ENCODE results near the gene SLC25A36. TPM values are rescaled to one million over a fixed set of nuclear protein-coding genes. Genes with fewer than 3 reads are reported as not detected.
A peak's percentile ranks its signal among the peaks of the same experiment; 100 is the strongest.

SLC25A36 gene
- total RNA-seq, 2 donors from 2014 or later = 82.6 to 101 TPM

DNA sequence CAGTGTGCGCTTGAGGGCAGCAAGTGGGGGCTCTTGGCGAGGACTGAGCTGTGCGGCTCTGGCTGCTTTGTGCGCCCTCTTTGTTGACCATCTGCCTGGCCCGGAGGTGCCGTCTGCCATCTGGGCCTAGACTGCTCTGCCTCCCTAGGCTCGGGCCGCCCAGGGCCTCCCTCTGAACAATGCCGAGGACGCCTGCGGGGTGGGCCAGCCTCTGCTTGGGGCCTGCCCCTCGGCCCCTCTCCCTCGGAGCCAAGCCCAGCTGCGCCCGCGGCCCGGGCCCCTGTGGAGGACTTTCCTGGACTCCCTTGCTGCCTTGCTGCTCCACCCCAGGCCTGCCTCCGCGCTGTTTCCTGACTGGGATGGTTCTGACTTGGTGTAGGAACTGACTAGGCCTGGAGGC, 77.6 kb downstream of the SLC25A36 start:
- no peaks in the 10 kb centered on the region for H3K36me3 Mint-ChIP-seq (ENCODE audit: low read depth)
- H3K9ac ChIP-seq (ENCODE audit: extremely low read depth, low read length, poor library complexity, severe bottlenecking) = no peak overlapping the region
- H3K4me3 ChIP-seq (ENCODE audit: low read length) = no peak overlapping the region
- no peak overlapping the region for H3K4me3 Mint-ChIP-seq
- H3K9me3 ChIP-seq (ENCODE audit: control insufficient read depth, low read length) = no peaks in the 10 kb centered on the region
- no peaks in the 10 kb centered on the region for H3K27me3 Mint-ChIP-seq (ENCODE audit: insufficient read depth)
- H3K27ac ChIP-seq (ENCODE audit: low read depth, low read length) = peak overlapping the region; percentile 41
- H3K9me3 Mint-ChIP-seq = no peaks in the 10 kb centered on the region
- H3K4me1 Mint-ChIP-seq = no peaks in the 10 kb centered on the region
- H3K27ac Mint-ChIP-seq = no peak overlapping the region
- no peaks in the 10 kb centered on the region for H3K4me1 ChIP-seq (ENCODE audit: control insufficient read depth, insufficient read depth, low read length)
- H3K27me3 ChIP-seq (ENCODE audit: control insufficient read depth, insufficient read depth, low read length, poor library complexity, severe bottlenecking) = no peaks in the 10 kb centered on the region
- TF ChIP-seq, protein P1, sequence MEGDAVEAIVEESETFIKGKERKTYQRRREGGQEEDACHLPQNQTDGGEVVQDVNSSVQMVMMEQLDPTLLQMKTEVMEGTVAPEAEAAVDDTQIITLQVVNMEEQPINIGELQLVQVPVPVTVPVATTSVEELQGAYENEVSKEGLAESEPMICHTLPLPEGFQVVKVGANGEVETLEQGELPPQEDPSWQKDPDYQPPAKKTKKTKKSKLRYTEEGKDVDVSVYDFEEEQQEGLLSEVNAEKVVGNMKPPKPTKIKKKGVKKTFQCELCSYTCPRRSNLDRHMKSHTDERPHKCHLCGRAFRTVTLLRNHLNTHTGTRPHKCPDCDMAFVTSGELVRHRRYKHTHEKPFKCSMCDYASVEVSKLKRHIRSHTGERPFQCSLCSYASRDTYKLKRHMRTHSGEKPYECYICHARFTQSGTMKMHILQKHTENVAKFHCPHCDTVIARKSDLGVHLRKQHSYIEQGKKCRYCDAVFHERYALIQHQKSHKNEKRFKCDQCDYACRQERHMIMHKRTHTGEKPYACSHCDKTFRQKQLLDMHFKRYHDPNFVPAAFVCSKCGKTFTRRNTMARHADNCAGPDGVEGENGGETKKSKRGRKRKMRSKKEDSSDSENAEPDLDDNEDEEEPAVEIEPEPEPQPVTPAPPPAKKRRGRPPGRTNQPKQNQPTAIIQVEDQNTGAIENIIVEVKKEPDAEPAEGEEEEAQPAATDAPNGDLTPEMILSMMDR (conservative IDR thresholded peaks at IDR 0.05) = no peak
- 89 to 90% methylated on average over 5 to 19 of the region's 19 CpGs for WGBS, 2 experiments (ENCODE audit: insufficient coverage in 1 of 2, insufficient read length in 1 of 2)
- H3K36me3 ChIP-seq (ENCODE audit: control insufficient read depth, insufficient read depth, low read length) = no peaks in the 10 kb centered on the region
- no peak for DNase-seq

DNA sequence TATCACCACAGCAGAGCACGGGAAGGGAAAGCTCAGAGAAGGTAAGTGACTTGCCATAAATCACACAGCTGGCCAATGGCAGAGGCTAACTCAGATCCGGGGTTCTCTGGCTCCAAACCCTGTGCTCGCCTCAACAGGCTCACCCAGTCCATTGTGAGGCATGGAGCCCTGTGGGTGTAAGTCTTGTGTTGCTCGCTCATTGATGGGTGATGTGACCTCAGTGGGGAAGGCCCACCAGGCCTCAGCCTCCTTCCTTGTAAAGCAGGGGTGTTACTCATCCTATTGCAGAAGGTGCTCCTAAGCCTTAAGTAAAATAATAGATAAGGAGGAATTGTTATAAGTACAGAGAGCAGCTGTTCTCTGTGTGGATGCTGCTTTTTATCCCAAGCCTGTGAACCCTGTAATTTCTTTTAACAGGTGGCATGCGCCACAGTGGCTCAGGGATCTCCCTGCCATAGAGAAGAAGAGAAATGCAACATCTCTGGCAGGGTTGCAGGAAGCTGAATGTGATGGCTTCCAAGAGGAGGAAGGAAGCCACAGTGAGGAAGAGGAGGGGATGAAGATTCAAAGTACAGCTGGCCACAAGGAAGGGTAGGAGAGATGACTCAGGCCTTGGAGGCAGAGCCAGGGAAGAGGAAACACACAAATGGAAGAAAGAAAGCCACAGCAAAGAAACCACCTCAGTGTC, 78.7 kb downstream of the SLC25A36 start:
- H3K27me3 ChIP-seq (ENCODE audit: control insufficient read depth, insufficient read depth, low read length, poor library complexity, severe bottlenecking) = no peaks in the 10 kb centered on the region
- H3K4me3 Mint-ChIP-seq = no peak overlapping the region

DNA sequence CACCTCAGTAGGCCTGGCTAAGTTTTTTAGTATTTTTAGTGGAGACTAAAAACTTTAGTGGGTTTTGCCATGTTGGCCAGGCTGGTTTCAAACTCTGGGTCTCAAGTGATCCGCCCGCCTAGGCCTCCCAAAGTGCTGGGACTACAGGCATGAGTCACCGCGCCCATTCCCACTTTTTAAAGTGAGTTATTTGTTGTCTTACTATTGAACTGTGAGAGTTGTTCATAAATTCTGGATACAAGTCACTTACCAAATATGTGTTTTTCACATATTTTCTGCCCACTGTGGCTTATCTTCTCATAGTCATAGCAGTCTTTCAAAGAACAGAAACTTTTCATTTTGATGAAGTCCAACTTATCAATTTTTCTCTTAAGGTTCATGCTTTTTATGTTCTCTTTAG, 79.6 kb downstream of the SLC25A36 start:
- no peaks in the 10 kb centered on the region for H3K9me3 ChIP-seq (ENCODE audit: control insufficient read depth, low read length)
- Mint-ChIP-seq H3K27ac (no peak overlapping the region), H3K4me3 (no peak overlapping the region), H3K36me3 (ENCODE audit: low read depth) (no peaks in the 10 kb centered on the region), H3K27me3 (ENCODE audit: insufficient read depth) (no peaks in the 10 kb centered on the region), H3K4me1 (no peaks in the 10 kb centered on the region), H3K9me3 (no peaks in the 10 kb centered on the region)
- no peaks in the 10 kb centered on the region for H3K27me3 ChIP-seq (ENCODE audit: control insufficient read depth, insufficient read depth, low read length, poor library complexity, severe bottlenecking)
- H3K9ac ChIP-seq (ENCODE audit: extremely low read depth, low read length, poor library complexity, severe bottlenecking) = no peak overlapping the region
- no peaks in the 10 kb centered on the region for H3K36me3 ChIP-seq (ENCODE audit: control insufficient read depth, insufficient read depth, low read length)
- DNase-seq = no peak
- WGBS, 2 experiments (ENCODE audit: insufficient coverage in 1 of 2, insufficient read length in 1 of 2) = 98% methylated on average over 4 of the region's 4 CpGs; no CpG with 5 or more reads in 1 of the 2 experiments
- H3K4me3 ChIP-seq (ENCODE audit: low read length) = no peak overlapping the region
- TF ChIP-seq, protein P1 (conservative IDR thresholded peaks at IDR 0.05) = no peak
- H3K27ac ChIP-seq (ENCODE audit: low read depth, low read length) = no peak overlapping the region
- H3K4me1 ChIP-seq (ENCODE audit: control insufficient read depth, insufficient read depth, low read length) = no peaks in the 10 kb centered on the region

More for the DNA sequence above, 78.7 kb downstream of the SLC25A36 start:
- no peak overlapping the region for H3K9ac ChIP-seq (ENCODE audit: extremely low read depth, low read length, poor library complexity, severe bottlenecking)
- no peak overlapping the region for H3K4me3 ChIP-seq (ENCODE audit: low read length)
- H3K36me3 ChIP-seq (ENCODE audit: control insufficient read depth, insufficient read depth, low read length) = no peaks in the 10 kb centered on the region
- TF ChIP-seq, protein P1 (conservative IDR thresholded peaks at IDR 0.05) = no peak
- Mint-ChIP-seq H3K36me3 (ENCODE audit: low read depth) (no peaks in the 10 kb centered on the region), H3K27me3 (ENCODE audit: insufficient read depth) (no peaks in the 10 kb centered on the region), H3K27ac (no peak overlapping the region), H3K4me1 (no peaks in the 10 kb centered on the region), H3K9me3 (no peaks in the 10 kb centered on the region)
- no peak for DNase-seq
- no peaks in the 10 kb centered on the region for H3K9me3 ChIP-seq (ENCODE audit: control insufficient read depth, low read length)
- WGBS, 2 experiments (ENCODE audit: insufficient coverage in 1 of 2, insufficient read length in 1 of 2) = 91 to 95% methylated on average over 4 to 5 of the region's 5 CpGs
- no peak overlapping the region for H3K27ac ChIP-seq (ENCODE audit: low read depth, low read length)
- no peaks in the 10 kb centered on the region for H3K4me1 ChIP-seq (ENCODE audit: control insufficient read depth, insufficient read depth, low read length)

Other genes starting within 250 kb of the SLC25A36 start
- gene SPSB4, start 109.5 kb downstream of the SLC25A36 start, total RNA-seq = 1 to 10 TPM; 7.5 to 8.2 TPM